Mammary epithelial cell (primary cell): ENCODE results near the gene EXOC6B.

Source experiments
- EZH2 ChIP-seq: IDR thresholded peaks from 2 replicates; pipeline ENCODE4 v1.6.1; 2012; ENCODE audit warnings: low read length, inconsistent platforms, borderline replicate concordance
- TF ChIP-seq, protein P1 (sequence below), 2 donors: IDR thresholded peaks in 1 of 2; conservative IDR thresholded peaks in 1 of 2; 2 replicates each; pipeline ENCODE4 v1.5.1; 2011 to 2012; ENCODE audit warnings: inconsistent platforms in 2 of 2, low read length in 2 of 2, mild to moderate bottlenecking in 2 of 2, control low read depth in 1 of 2, low read depth in 1 of 2; ENCODE audit not compliant: insufficient read depth in 1 of 2; ENCODE audit errors: extremely low read depth in 1 of 2

DNA sequence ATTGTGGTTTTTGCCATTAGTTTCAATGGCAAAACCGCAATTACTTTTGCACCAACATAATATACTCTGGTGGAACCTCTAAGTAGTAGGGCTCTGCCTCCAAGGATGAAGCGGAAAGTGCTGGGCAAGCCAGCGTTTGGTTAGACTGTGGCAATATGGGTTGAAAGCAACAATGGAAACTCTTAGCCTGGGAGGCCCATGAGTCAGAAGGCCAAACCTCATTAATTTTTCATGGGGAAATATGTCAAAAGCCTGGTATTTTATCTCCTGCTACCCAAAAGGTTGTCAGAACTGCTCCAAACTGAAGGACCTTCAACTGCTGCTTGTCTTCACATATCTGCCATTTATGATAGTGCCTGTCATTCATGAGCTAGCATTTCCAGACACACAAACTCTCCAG, 499.1 kb downstream of the EXOC6B start:
- TF ChIP-seq, protein P1, sequence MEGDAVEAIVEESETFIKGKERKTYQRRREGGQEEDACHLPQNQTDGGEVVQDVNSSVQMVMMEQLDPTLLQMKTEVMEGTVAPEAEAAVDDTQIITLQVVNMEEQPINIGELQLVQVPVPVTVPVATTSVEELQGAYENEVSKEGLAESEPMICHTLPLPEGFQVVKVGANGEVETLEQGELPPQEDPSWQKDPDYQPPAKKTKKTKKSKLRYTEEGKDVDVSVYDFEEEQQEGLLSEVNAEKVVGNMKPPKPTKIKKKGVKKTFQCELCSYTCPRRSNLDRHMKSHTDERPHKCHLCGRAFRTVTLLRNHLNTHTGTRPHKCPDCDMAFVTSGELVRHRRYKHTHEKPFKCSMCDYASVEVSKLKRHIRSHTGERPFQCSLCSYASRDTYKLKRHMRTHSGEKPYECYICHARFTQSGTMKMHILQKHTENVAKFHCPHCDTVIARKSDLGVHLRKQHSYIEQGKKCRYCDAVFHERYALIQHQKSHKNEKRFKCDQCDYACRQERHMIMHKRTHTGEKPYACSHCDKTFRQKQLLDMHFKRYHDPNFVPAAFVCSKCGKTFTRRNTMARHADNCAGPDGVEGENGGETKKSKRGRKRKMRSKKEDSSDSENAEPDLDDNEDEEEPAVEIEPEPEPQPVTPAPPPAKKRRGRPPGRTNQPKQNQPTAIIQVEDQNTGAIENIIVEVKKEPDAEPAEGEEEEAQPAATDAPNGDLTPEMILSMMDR (conservative IDR thresholded peaks at IDR 0.05 in 1 of 2, IDR thresholded peaks at IDR 0.05 in 1 of 2; ENCODE audit: extremely low read depth in 1 of 2, insufficient read depth in 1 of 2, low read depth in 1 of 2, low read length in 2 of 2), result no peak
- no peak for TF ChIP-seq EZH2
